Natural killer cell treated with Interleukin-12 subunit alpha and Interleukin-12 subunit beta and Interleukin-15 and Interleukin-18, amount 100 ng/mL, for 72 hours (primary cell): ENCODE measurements around the gene KCNA3. TPM values are rescaled to one million over a fixed set of nuclear protein-coding genes. Genes with fewer than 3 reads are reported as not detected.
"Not testable (repeated sequence)": the region's sequence is repeated elsewhere in the genome, so short reads cannot be mapped to it uniquely, and the experiment has no call there.

Experiments
- ATAC-seq, 2 donors: fragments of 150-1000 bp; cut with Tn5 transposase in 1 of 2; sonication (Bioruptor Pico), chemical (Tn5 transposase) in 1 of 2; 2 replicates each; pipeline ENCODE4 v1.10.0; 2021
- DNase-seq: peaks from one replicate; pipeline ENCODE4 v3.0.0; 2022; ENCODE audit warnings: low spot score
- H3K27ac Mint-ChIP-seq, 2 donors: 1 replicate in 1 of 2; 2 replicates in 1 of 2; pipeline ENCODE4 v1.8.0; 2022; ENCODE audit warnings: mixed read lengths in 2 of 2, mild to moderate bottlenecking in 1 of 2, moderate library complexity in 1 of 2
- H3K27me3 Mint-ChIP-seq, 2 donors: 1 replicate in 1 of 2; 2 replicates in 1 of 2; pipeline ENCODE4 v1.8.0; 2022; ENCODE audit warnings: mixed read lengths in 2 of 2
- H3K36me3 Mint-ChIP-seq: one replicate; pipeline ENCODE4 v1.8.0; 2022; ENCODE audit warnings: mixed read lengths
- H3K4me1 Mint-ChIP-seq, 2 donors: 1 replicate in 1 of 2; 2 replicates in 1 of 2; pipeline ENCODE4 v1.8.0; 2022; ENCODE audit warnings: low read depth in 2 of 2, mixed read lengths in 2 of 2, mild to moderate bottlenecking in 1 of 2
- H3K4me3 Mint-ChIP-seq: one replicate; pipeline ENCODE4 v1.8.0; 2022; ENCODE audit warnings: mixed read lengths
- H3K9me3 Mint-ChIP-seq: 2 replicates; pipeline ENCODE4 v1.8.0; 2022; ENCODE audit warnings: mixed read lengths
- total RNA-seq, 2 donors: library from RNA; stranded (reverse); gene quantifications; one replicate each; pipeline ENCODE4 v1.2.3, GENCODE V29; 2022

KCNA3 gene
- total RNA-seq, 2 donors from 2014 or later, result 65.7 to 105 TPM

GRCh38 chr1:110673197-110673701 lies 1.5 kb downstream of the KCNA3 start:
- Mint-ChIP-seq H3K27ac (no peak overlapping the region), H3K4me1 (peaks cover 40 to 59% of the 10 kb centered on the region in 2 donors), H3K27me3 (no peaks in the 10 kb centered on the region), H3K36me3 (peaks cover 34% of the 10 kb centered on the region), H3K4me3 (peak overlapping the region; percentile 94), H3K9me3 (no peaks in the 10 kb centered on the region)
- ATAC-seq (no peak), DNase-seq (no peak)

- peak; percentile 32 to 41 for ATAC-seq
- no peak overlapping the region for H3K27ac Mint-ChIP-seq
- peaks cover 39% of the 10 kb centered on the region for H3K36me3 Mint-ChIP-seq
- H3K27me3 Mint-ChIP-seq, result no peaks in the 10 kb centered on the region
- peak overlapping the region; percentile 94 for H3K4me3 Mint-ChIP-seq
- no peaks in the 10 kb centered on the region for H3K9me3 Mint-ChIP-seq
- peak; percentile 64 for DNase-seq
- peaks cover 41 to 64% of the 10 kb centered on the region in 2 donors for H3K4me1 Mint-ChIP-seq
Observed at GRCh38 chr1:110672753-110673108, 2.0 kb downstream of the KCNA3 start.

GRCh38 chr1:110672001-110672752 lies 2.6 kb downstream of the KCNA3 start:
- no peaks in the 10 kb centered on the region for H3K27me3 Mint-ChIP-seq
- peak; percentile 84 for DNase-seq
- no peaks in the 10 kb centered on the region for H3K9me3 Mint-ChIP-seq
- H3K4me3 Mint-ChIP-seq, result peak overlapping the region; percentile 94
- peak; percentile 55 to 64 for ATAC-seq
- H3K4me1 Mint-ChIP-seq, result peaks cover 39 to 63% of the 10 kb centered on the region in 2 donors
- peaks cover 39% of the 10 kb centered on the region for H3K36me3 Mint-ChIP-seq
- H3K27ac Mint-ChIP-seq, result no peak overlapping the region

GRCh38 chr1:110671361-110671760 lies 3.4 kb downstream of the KCNA3 start:
- H3K27me3 Mint-ChIP-seq, result no peaks in the 10 kb centered on the region
- no peak for DNase-seq
- peak overlapping the region; percentile 94 for H3K4me3 Mint-ChIP-seq
- H3K36me3 Mint-ChIP-seq, result peaks cover 39% of the 10 kb centered on the region
- H3K27ac Mint-ChIP-seq, result no peak overlapping the region
- ATAC-seq, result no peak
- no peaks in the 10 kb centered on the region for H3K9me3 Mint-ChIP-seq
- peaks cover 38 to 55% of the 10 kb centered on the region in 2 donors for H3K4me1 Mint-ChIP-seq

GRCh38 chr1:110668549-110668948 lies 6.2 kb downstream of the KCNA3 start:
- ATAC-seq, result peak; percentile 45 to 71
- DNase-seq, result no peak
- Mint-ChIP-seq H3K27ac (no peak overlapping the region), H3K27me3 (no peaks in the 10 kb centered on the region), H3K36me3 (peaks cover 35% of the 10 kb centered on the region), H3K9me3 (no peaks in the 10 kb centered on the region), H3K4me3 (peak overlapping the region; percentile 86), H3K4me1 (peaks cover 30 to 42% of the 10 kb centered on the region in 2 donors)

- ATAC-seq (no peak), DNase-seq (no peak)
- no peaks in the 10 kb centered on the region for H3K9me3 Mint-ChIP-seq
- no peaks in the 10 kb centered on the region for H3K27me3 Mint-ChIP-seq
- H3K4me3 Mint-ChIP-seq, result peak overlapping the region; percentile 86
- peaks cover 28% of the 10 kb centered on the region for H3K36me3 Mint-ChIP-seq
- peaks cover 24 to 35% of the 10 kb centered on the region in 2 donors for H3K4me1 Mint-ChIP-seq
- no peak overlapping the region for H3K27ac Mint-ChIP-seq
Observed at GRCh38 chr1:110667776-110668175, 7.0 kb downstream of the KCNA3 start.

- H3K4me3 Mint-ChIP-seq, result no peak overlapping the region
- no peaks in the 10 kb centered on the region for H3K27me3 Mint-ChIP-seq
- H3K9me3 Mint-ChIP-seq, result no peaks in the 10 kb centered on the region
- H3K27ac Mint-ChIP-seq, result no peak overlapping the region
- H3K4me1 Mint-ChIP-seq, result peaks cover 5 to 6% of the 10 kb centered on the region in 2 donors
- peaks cover 19% of the 10 kb centered on the region for H3K36me3 Mint-ChIP-seq
- DNase-seq (no peak), ATAC-seq (no peak)
Observed at GRCh38 chr1:110663241-110663640, 11.5 kb downstream of the KCNA3 start.

- peaks cover 16% of the 10 kb centered on the region for H3K36me3 Mint-ChIP-seq
- H3K4me3 Mint-ChIP-seq, DNase-seq, H3K27me3 Mint-ChIP-seq, H3K27ac Mint-ChIP-seq, H3K9me3 Mint-ChIP-seq, H3K4me1 Mint-ChIP-seq, ATAC-seq: not testable (repeated sequence)
Observed at GRCh38 chr1:110659559-110659958, 15.2 kb downstream of the KCNA3 start.

GRCh38 chr1:110657351-110657750 lies 17.4 kb downstream of the KCNA3 start:
- no peak overlapping the region for H3K4me3 Mint-ChIP-seq
- H3K4me1 Mint-ChIP-seq, result peaks cover 13 to 14% of the 10 kb centered on the region in 2 donors
- no peak for ATAC-seq
- H3K27me3 Mint-ChIP-seq, result no peaks in the 10 kb centered on the region
- peak overlapping the region; percentile 31 to 37 for H3K27ac Mint-ChIP-seq
- peaks cover 26% of the 10 kb centered on the region for H3K36me3 Mint-ChIP-seq
- no peak for DNase-seq
- H3K9me3 Mint-ChIP-seq, result no peaks in the 10 kb centered on the region

GRCh38 chr1:110650609-110651008 lies 24.1 kb downstream of the KCNA3 start:
- Mint-ChIP-seq H3K27me3 (no peaks in the 10 kb centered on the region), H3K4me1 (peaks cover 24 to 26% of the 10 kb centered on the region in 2 donors), H3K4me3 (peak overlapping the region; percentile 19), H3K36me3 (peaks cover 11% of the 10 kb centered on the region), H3K27ac (no peak overlapping the region), H3K9me3 (no peaks in the 10 kb centered on the region)
- ATAC-seq (no peak), DNase-seq (no peak)

- Mint-ChIP-seq H3K9me3 (no peaks in the 10 kb centered on the region), H3K4me3 (no peak overlapping the region), H3K4me1 (peaks cover 20 to 33% of the 10 kb centered on the region in 2 donors), H3K36me3 (peaks cover 5% of the 10 kb centered on the region), H3K27ac (no peak overlapping the region), H3K27me3 (no peaks in the 10 kb centered on the region)
- DNase-seq (no peak), ATAC-seq (peak in 1 of 2 donors; percentile 43)
Observed at GRCh38 chr1:110648417-110648816, 26.3 kb downstream of the KCNA3 start.

- no peaks in the 10 kb centered on the region for H3K36me3 Mint-ChIP-seq
- peaks cover 28 to 36% of the 10 kb centered on the region in 2 donors for H3K4me1 Mint-ChIP-seq
- no peaks in the 10 kb centered on the region for H3K27me3 Mint-ChIP-seq
- peaks cover 3% of the 10 kb centered on the region for H3K9me3 Mint-ChIP-seq
- H3K4me3 Mint-ChIP-seq, result no peak overlapping the region
- DNase-seq (peak; percentile 67), ATAC-seq (peak; percentile 83 to 88)
- no peak overlapping the region for H3K27ac Mint-ChIP-seq
Observed at GRCh38 chr1:110647254-110647891, 27.4 kb downstream of the KCNA3 start.

- Mint-ChIP-seq H3K27ac (no peak overlapping the region), H3K27me3 (no peaks in the 10 kb centered on the region), H3K9me3 (peaks cover 6% of the 10 kb centered on the region), H3K4me1 (peaks cover 33 to 42% of the 10 kb centered on the region in 2 donors), H3K36me3 (no peaks in the 10 kb centered on the region), H3K4me3 (no peak overlapping the region)
- DNase-seq (peak; percentile 67), ATAC-seq (peak; percentile 56 to 73)
Observed at GRCh38 chr1:110645821-110646735, 28.7 kb downstream of the KCNA3 start.
